SU-DHL-6 (cell line): Measurements from ENCODE around the gene OR10G4.

Experiments
- EZH2phosphoT487 ChIP-seq: fragments of 200-600 bp; sonication (generic), shearing (Covaris generic); conservative IDR thresholded peaks from 2 replicates; pipeline ENCODE4 v1.6.1; 2018; ENCODE audit warnings: mild to moderate bottlenecking, antibody characterized with exemption, low read length, moderate library complexity, mixed read lengths
- TF ChIP-seq, protein P1 (sequence below): fragments of 200-600 bp; sonication (generic); IDR thresholded peaks from one replicate; pipeline ENCODE4 v1.5.1; 2017; ENCODE audit warnings: antibody characterized with exemption, mild to moderate bottlenecking, low read length, moderate library complexity; ENCODE audit not compliant: insufficient read depth, poor library complexity, severe bottlenecking

DNA sequence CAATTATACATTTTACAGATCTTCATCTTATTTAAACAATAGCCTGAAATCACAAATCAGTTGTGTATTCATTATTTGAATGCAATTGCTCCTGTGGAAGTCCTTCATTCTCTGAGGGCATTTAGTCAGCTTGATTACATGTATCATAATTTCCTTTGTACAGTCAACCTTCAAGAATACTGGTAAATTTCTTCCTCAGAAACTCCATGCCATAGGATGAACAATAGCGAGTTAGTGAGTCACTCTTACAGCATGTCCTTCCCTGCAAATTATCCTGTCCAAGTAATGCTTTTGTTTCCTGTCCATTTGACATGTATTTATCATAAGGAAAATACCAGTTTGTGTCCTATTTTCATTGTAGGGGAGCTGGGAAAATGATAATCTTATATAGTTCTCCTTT is 39.0 kb upstream of the OR10G4 start:
- TF ChIP-seq, protein P1, sequence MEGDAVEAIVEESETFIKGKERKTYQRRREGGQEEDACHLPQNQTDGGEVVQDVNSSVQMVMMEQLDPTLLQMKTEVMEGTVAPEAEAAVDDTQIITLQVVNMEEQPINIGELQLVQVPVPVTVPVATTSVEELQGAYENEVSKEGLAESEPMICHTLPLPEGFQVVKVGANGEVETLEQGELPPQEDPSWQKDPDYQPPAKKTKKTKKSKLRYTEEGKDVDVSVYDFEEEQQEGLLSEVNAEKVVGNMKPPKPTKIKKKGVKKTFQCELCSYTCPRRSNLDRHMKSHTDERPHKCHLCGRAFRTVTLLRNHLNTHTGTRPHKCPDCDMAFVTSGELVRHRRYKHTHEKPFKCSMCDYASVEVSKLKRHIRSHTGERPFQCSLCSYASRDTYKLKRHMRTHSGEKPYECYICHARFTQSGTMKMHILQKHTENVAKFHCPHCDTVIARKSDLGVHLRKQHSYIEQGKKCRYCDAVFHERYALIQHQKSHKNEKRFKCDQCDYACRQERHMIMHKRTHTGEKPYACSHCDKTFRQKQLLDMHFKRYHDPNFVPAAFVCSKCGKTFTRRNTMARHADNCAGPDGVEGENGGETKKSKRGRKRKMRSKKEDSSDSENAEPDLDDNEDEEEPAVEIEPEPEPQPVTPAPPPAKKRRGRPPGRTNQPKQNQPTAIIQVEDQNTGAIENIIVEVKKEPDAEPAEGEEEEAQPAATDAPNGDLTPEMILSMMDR = no peak
- TF ChIP-seq EZH2phosphoT487 = no peak
